ENCODE data around the gene MED1. TPM values are rescaled to one million over a fixed set of nuclear protein-coding genes. Genes with fewer than 3 reads are reported as not detected.

The MED1 gene
- total and polyA plus RNA-seq, 2 donors (not counting 1 experiment from before 2014, with no cell fraction given), result 13.1 to 59.1 TPM

DNA sequence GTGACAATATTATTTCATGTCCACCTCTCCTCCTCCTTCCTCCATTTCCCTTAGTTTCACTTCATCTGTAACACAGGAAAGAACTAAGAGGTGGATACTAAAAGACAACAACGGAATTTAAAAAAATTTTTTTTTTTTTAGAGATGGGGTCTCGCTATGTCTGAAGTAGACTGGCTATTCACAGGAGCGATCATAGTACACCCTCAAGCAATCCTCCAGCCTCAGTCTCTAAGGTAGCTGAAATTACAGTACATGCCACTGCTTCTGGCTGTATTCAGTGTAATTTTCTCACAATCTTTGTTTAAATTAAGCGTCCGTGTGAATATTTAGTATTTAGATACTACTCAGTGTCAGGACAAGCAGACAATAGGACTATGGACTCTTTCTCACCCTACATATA is 85.2 kb downstream of the MED1 start:
- no peaks in the 10 kb centered on the region for H3K27me3 Mint-ChIP-seq
- Histone ChIP-seq H3K79me2 (ENCODE audit: control insufficient read depth, insufficient read depth, low read length) (peaks cover 56% of the 10 kb centered on the region), H3K4me2 (replicated peaks; ENCODE audit: low read depth, low read length, poor library complexity, severe bottlenecking) (no peak overlapping the region), H3K4me3 (ENCODE audit: control extremely low read depth in 1 of 5, extremely low read depth in 1 of 5, insufficient read depth in 1 of 5, low read depth in 2 of 5, low read length in 4 of 5) (no peak overlapping the region), H3K9ac (ENCODE audit: low read length) (no peak overlapping the region), H3K27me3 (replicated peaks in 1 of 4; ENCODE audit: control extremely low read depth in 1 of 4, control insufficient read depth in 3 of 4, insufficient read depth in 4 of 4, low read length in 3 of 4) (no peaks in the 10 kb centered on the region), H3K9me3 (ENCODE audit: control extremely low read depth in 1 of 3, control insufficient read depth in 2 of 3, insufficient read depth in 1 of 3, low read length in 2 of 3) (no peaks in the 10 kb centered on the region), H4K20me1 (ENCODE audit: control insufficient read depth, insufficient read depth, low read length, poor library complexity, severe bottlenecking) (peaks cover 16% of the 10 kb centered on the region), H3K27ac (ENCODE audit: low read length in 2 of 2) (no peak overlapping the region), H3K4me1 (ENCODE audit: control insufficient read depth in 2 of 2, insufficient read depth in 2 of 2, low read length in 2 of 2) (no peaks in the 10 kb centered on the region), H2AFZ (ENCODE audit: insufficient read depth, low read depth, low read length, poor library complexity, severe bottlenecking) (no peak overlapping the region), H3K36me3 (replicated peaks in 1 of 2; ENCODE audit: control extremely low read depth in 1 of 2, control insufficient read depth in 1 of 2, extremely low read depth in 1 of 2, insufficient read depth in 2 of 2, low read length in 1 of 2) (peaks cover 0 to 2% of the 10 kb centered on the region in 2 experiments)
- no peak overlapping the region for H3K4me3 Mint-ChIP-seq
- DNase-seq, result no peak
- ChIA-PET POLR2A (no interaction called here), CTCF (interaction anchor here (0.6 to 1.0 kb wide), 3 partner anchors 9 to 11 kb away, joined by 3 to 4 read pairs (median 3); no protein-coding TSS in a partner anchor)
- no peaks in the 10 kb centered on the region for H3K9me3 Mint-ChIP-seq (ENCODE audit: insufficient read depth)
- H3K27ac Mint-ChIP-seq, result no peak overlapping the region
- peaks cover 10% of the 10 kb centered on the region for H3K4me1 Mint-ChIP-seq
- intact Hi-C loops (cut with micrococcal nuclease), result no loop called here
- TF ChIP-seq EZH2 (IDR thresholded peaks at IDR 0.05; ENCODE audit: borderline replicate concordance, insufficient read depth, low read depth, low read length, poor library complexity, severe bottlenecking) (no peak), CTCF (IDR thresholded peaks at IDR 0.05) (no peak)
- no CpG with 5 or more reads among the region's 5 CpGs for WGBS (ENCODE audit: insufficient coverage)
- no peak for ATAC-seq (ENCODE audit: low read depth)

DNA sequence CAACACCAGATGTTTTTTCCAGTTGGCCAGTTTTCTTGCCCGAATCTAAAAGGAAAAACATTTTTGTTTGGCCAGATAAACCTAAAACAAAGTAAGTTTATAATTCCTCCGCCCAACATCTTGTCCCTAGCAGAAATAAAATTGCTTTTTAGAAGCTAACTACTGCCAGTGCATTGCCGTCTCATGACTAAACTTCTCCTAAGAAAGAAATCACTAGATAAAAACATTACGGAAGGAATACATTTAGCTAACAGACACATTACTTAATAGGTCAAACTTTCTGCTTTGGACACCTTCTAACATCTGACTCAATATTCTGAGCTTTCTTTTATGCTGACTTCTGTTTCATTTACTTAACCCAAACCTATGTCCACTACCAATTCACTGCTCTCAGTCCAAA is 85.8 kb downstream of the MED1 start:
- Histone ChIP-seq H3K9ac (ENCODE audit: low read length) (no peak overlapping the region), H3K4me1 (ENCODE audit: control insufficient read depth in 2 of 2, insufficient read depth in 2 of 2, low read length in 2 of 2) (no peaks in the 10 kb centered on the region), H4K20me1 (ENCODE audit: control insufficient read depth, insufficient read depth, low read length, poor library complexity, severe bottlenecking) (peaks cover 15% of the 10 kb centered on the region), H3K79me2 (ENCODE audit: control insufficient read depth, insufficient read depth, low read length) (peaks cover 51% of the 10 kb centered on the region), H3K4me2 (replicated peaks; ENCODE audit: low read depth, low read length, poor library complexity, severe bottlenecking) (no peak overlapping the region), H3K27me3 (replicated peaks in 1 of 4; ENCODE audit: control extremely low read depth in 1 of 4, control insufficient read depth in 3 of 4, insufficient read depth in 4 of 4, low read length in 3 of 4) (no peaks in the 10 kb centered on the region), H3K27ac (ENCODE audit: low read length in 2 of 2) (no peak overlapping the region), H3K36me3 (replicated peaks in 1 of 2; ENCODE audit: control extremely low read depth in 1 of 2, control insufficient read depth in 1 of 2, extremely low read depth in 1 of 2, insufficient read depth in 2 of 2, low read length in 1 of 2) (peaks cover 0 to 1% of the 10 kb centered on the region in 2 experiments), H2AFZ (ENCODE audit: insufficient read depth, low read depth, low read length, poor library complexity, severe bottlenecking) (no peak overlapping the region), H3K4me3 (ENCODE audit: control extremely low read depth in 1 of 5, extremely low read depth in 1 of 5, insufficient read depth in 1 of 5, low read depth in 2 of 5, low read length in 4 of 5) (no peak overlapping the region), H3K9me3 (ENCODE audit: control extremely low read depth in 1 of 3, control insufficient read depth in 2 of 3, insufficient read depth in 1 of 3, low read length in 2 of 3) (no peaks in the 10 kb centered on the region)
- ATAC-seq (ENCODE audit: low read depth) (no peak), DNase-seq (no peak)
- 96% methylated on average over 3 of the region's 4 CpGs for WGBS (ENCODE audit: insufficient coverage)
- Mint-ChIP-seq H3K27ac (no peak overlapping the region), H3K4me3 (no peak overlapping the region), H3K9me3 (ENCODE audit: insufficient read depth) (no peaks in the 10 kb centered on the region), H3K27me3 (no peaks in the 10 kb centered on the region), H3K4me1 (peaks cover 11% of the 10 kb centered on the region)
- TF ChIP-seq EZH2 (IDR thresholded peaks at IDR 0.05; ENCODE audit: borderline replicate concordance, insufficient read depth, low read depth, low read length, poor library complexity, severe bottlenecking), result no peak
- no peak for TF ChIP-seq CTCF (IDR thresholded peaks at IDR 0.05)
- intact Hi-C loops (cut with micrococcal nuclease), result no loop called here
- CTCF ChIA-PET, result interaction anchor here (0.6 to 1.0 kb wide), 2 partner anchors 9 to 11 kb away, joined by 3 to 4 read pairs; no protein-coding TSS in a partner anchor
- POLR2A ChIA-PET, result no interaction called here
